H9 (cell line): ENCODE measurements around the gene DNLZ. TPM values are rescaled to one million over a fixed set of nuclear protein-coding genes. Genes with fewer than 3 reads are reported as not detected.

Experiments used
- DNase-seq: peaks from one replicate; pipeline ENCODE4 v3.0.0-alpha.2; 2017
- H2AFZ ChIP-seq: one replicate; pipeline ENCODE4 v1.6.1; 2013; ENCODE audit warnings: mild to moderate bottlenecking, low read length, control low read depth, moderate library complexity
- H2AK5ac ChIP-seq: 2 replicates; pipeline ENCODE4 v1.6.1; 2013; ENCODE audit warnings: low read length, control low read depth, mixed read lengths; ENCODE audit not compliant: insufficient read length
- H2BK120ac ChIP-seq: one replicate; pipeline ENCODE4 v1.6.1; 2013; ENCODE audit warnings: low read depth, mild to moderate bottlenecking, low read length, control low read depth, inconsistent platforms; ENCODE audit not compliant: poor library complexity, severe bottlenecking
- H2BK12ac ChIP-seq: 2 replicates; pipeline ENCODE4 v1.6.1; 2013; ENCODE audit warnings: low read length, control low read depth, mixed read lengths, low read depth; ENCODE audit not compliant: insufficient read length
- H2BK15ac ChIP-seq: 2 replicates; pipeline ENCODE4 v1.6.1; 2013; ENCODE audit warnings: low read depth, low read length, control low read depth
- H2BK20ac ChIP-seq: one replicate; pipeline ENCODE4 v1.6.1; 2013; ENCODE audit warnings: low read depth, mild to moderate bottlenecking, low read length, control low read depth, inconsistent platforms; ENCODE audit not compliant: poor library complexity, severe bottlenecking
- H2BK5ac ChIP-seq: 2 replicates; pipeline ENCODE4 v1.6.1; 2013; ENCODE audit warnings: low read length, control low read depth, mixed read lengths; ENCODE audit not compliant: insufficient read length
- H3K14ac ChIP-seq: 2 replicates; pipeline ENCODE4 v1.6.1; 2013; ENCODE audit warnings: low read length, control low read depth; ENCODE audit not compliant: insufficient read depth
- H3K18ac ChIP-seq: 2 replicates; pipeline ENCODE4 v1.6.1; 2013; ENCODE audit warnings: low read depth, mild to moderate bottlenecking, mixed read lengths, low read length, control low read depth; ENCODE audit not compliant: insufficient read length
- H3K23ac ChIP-seq: 2 replicates; pipeline ENCODE4 v1.6.1; 2013; ENCODE audit warnings: low read length, control low read depth, mixed read lengths, low read depth; ENCODE audit not compliant: insufficient read length
- H3K23me2 ChIP-seq: 2 replicates; pipeline ENCODE4 v1.6.1; 2013; ENCODE audit warnings: low read depth, mild to moderate bottlenecking, mixed read lengths, low read length, control low read depth; ENCODE audit not compliant: insufficient read length, poor library complexity, severe bottlenecking
- H3K27ac ChIP-seq: 2 replicates; pipeline ENCODE4 v1.5.1; 2013; ENCODE audit warnings: low read length, control low read depth, mixed read lengths, low read depth; ENCODE audit not compliant: insufficient read length
- H3K27me3 ChIP-seq: 2 replicates; pipeline ENCODE4 v1.6.1; 2013; ENCODE audit warnings: low read length, control low read depth, inconsistent platforms; ENCODE audit not compliant: insufficient read depth
- H3K4ac ChIP-seq: 2 replicates; pipeline ENCODE4 v1.6.1; 2013; ENCODE audit warnings: low read depth, mild to moderate bottlenecking, control low read depth, inconsistent platforms, low read length, moderate library complexity
- H3K4me1 ChIP-seq: 2 replicates; pipeline ENCODE4 v1.6.1; 2013; ENCODE audit warnings: low read length, control low read depth, inconsistent platforms; ENCODE audit not compliant: insufficient read depth
- H3K4me2 ChIP-seq: 2 replicates; pipeline ENCODE4 v1.6.1; 2013; ENCODE audit warnings: low read length, control low read depth, mixed read lengths; ENCODE audit not compliant: insufficient read length, insufficient read depth
- H3K56ac ChIP-seq: 2 replicates; pipeline ENCODE4 v1.6.1; 2013; ENCODE audit warnings: low read depth, mild to moderate bottlenecking, mixed read lengths, low read length, control low read depth; ENCODE audit not compliant: insufficient read length
- H3K79me1 ChIP-seq: 2 replicates; pipeline ENCODE4 v1.6.1; 2013; ENCODE audit warnings: low read depth, mild to moderate bottlenecking, moderate library complexity, low read length, control low read depth, inconsistent platforms; ENCODE audit not compliant: insufficient read depth, poor library complexity, severe bottlenecking
- H3K79me2 ChIP-seq: 2 replicates; pipeline ENCODE4 v1.6.1; 2013; ENCODE audit warnings: low read length, control low read depth, inconsistent platforms; ENCODE audit not compliant: insufficient read depth
- H3K9ac ChIP-seq: 2 replicates; pipeline ENCODE4 v1.6.1; 2013; ENCODE audit warnings: low read length, control low read depth, mixed read lengths; ENCODE audit not compliant: insufficient read length; ENCODE audit errors: extremely low read depth
- H3K9me3 ChIP-seq: one replicate; pipeline ENCODE4 v1.6.1; 2013; ENCODE audit warnings: low read depth, low read length, inconsistent platforms; ENCODE audit not compliant: control insufficient read depth
- H3T11ph ChIP-seq: one replicate; pipeline ENCODE4 v1.6.1; 2013; ENCODE audit warnings: mild to moderate bottlenecking, low read length, control low read depth, inconsistent platforms
- H4K20me1 ChIP-seq: one replicate; pipeline ENCODE4 v1.6.1; 2013; ENCODE audit not compliant: control insufficient read depth, insufficient read length, insufficient read depth
- H4K5ac ChIP-seq: 2 replicates; pipeline ENCODE4 v1.6.1; 2013; ENCODE audit warnings: low read depth, mild to moderate bottlenecking, mixed read lengths, low read length, control low read depth; ENCODE audit not compliant: insufficient read length
- H4K8ac ChIP-seq: replicated peaks from 2 replicates; pipeline ENCODE4 v1.6.1; 2013; ENCODE audit warnings: low read length, control low read depth, mixed read lengths, low read depth; ENCODE audit not compliant: insufficient read length
- H4K91ac ChIP-seq: 2 replicates; pipeline ENCODE4 v1.6.1; 2013; ENCODE audit warnings: low read depth, mild to moderate bottlenecking, moderate library complexity, mixed read lengths, low read length, control low read depth; ENCODE audit not compliant: insufficient read length
- H3K27ac Mint-ChIP-seq, 3 experiments: 2 replicates in 2 of 3; 3 replicates in 1 of 3; pipeline ENCODE4 v1.8.0; 2020 to 2021; ENCODE audit warnings: mixed read lengths in 3 of 3, mild to moderate bottlenecking in 1 of 3, moderate library complexity in 1 of 3
- H3K27me3 Mint-ChIP-seq: 2 replicates; pipeline ENCODE4 v1.8.0; 2021; ENCODE audit warnings: low read depth, mild to moderate bottlenecking, moderate library complexity, mixed read lengths
- H3K36me3 Mint-ChIP-seq, 3 experiments: 2 replicates in 2 of 3; 3 replicates in 1 of 3; pipeline ENCODE4 v1.8.0; 2020 to 2021; ENCODE audit warnings: low read depth in 3 of 3, mixed read lengths in 3 of 3; ENCODE audit not compliant: insufficient read depth in 1 of 3
- H3K4me1 Mint-ChIP-seq, 2 experiments: 2 replicates each; pipeline ENCODE4 v1.8.0; 2020; ENCODE audit warnings: mixed read lengths in 2 of 2
- H3K4me3 Mint-ChIP-seq, 2 experiments: 2 replicates in 1 of 2; 3 replicates in 1 of 2; pipeline ENCODE4 v1.8.0; 2020 to 2021; ENCODE audit warnings: mild to moderate bottlenecking in 2 of 2, mixed read lengths in 2 of 2, moderate library complexity in 1 of 2
- H3K9me3 Mint-ChIP-seq, 2 experiments: 2 replicates in 1 of 2; 3 replicates in 1 of 2; pipeline ENCODE4 v1.8.0; 2020; ENCODE audit warnings: mild to moderate bottlenecking in 2 of 2, mixed read lengths in 2 of 2, moderate library complexity in 1 of 2
- WGBS: extraction: QIAGEN DNeasy Blood & Tissue Kit; methylation state at CpG from one replicate; pipeline ENCODE4 v1.1.7; 2013; ENCODE audit warnings: missing lambda C conversion rate, low lambda C conversion rate, mixed read lengths; ENCODE audit not compliant: insufficient read length; ENCODE audit errors: extremely low coverage; 5-methylcytosine and 5-hydroxymethylcytosine counted together
- total RNA-seq: library from RNA; stranded (reverse); gene quantifications from 2 replicates; pipeline ENCODE4 v1.2.1, GENCODE V29; 2021
- TF ChIP-seq, protein P1 (sequence below): fragments of 200-600 bp; sonication (generic); conservative IDR thresholded peaks from 3 replicates; pipeline ENCODE4 v1.8.0; 2021; ENCODE audit warnings: antibody characterized with exemption, mild to moderate bottlenecking

The DNLZ gene
- total RNA-seq, 1 experiment from 2014 or later, result 24.8 TPM

GRCh38 chr9:136354592-136355085, 8.9 kb downstream of the DNLZ start:
- no peak overlapping the region for H3K14ac ChIP-seq
- no peaks in the 10 kb centered on the region for H3K9me3 ChIP-seq
- no peak overlapping the region for H3K27ac Mint-ChIP-seq
- H3K36me3 Mint-ChIP-seq, result peaks cover 0 to 3% (median 0%) of the 10 kb centered on the region in 3 experiments; a peak in 1 of 7 replicates
- no peak for DNase-seq
- H3K23me2 ChIP-seq, result no peaks in the 10 kb centered on the region
- no peaks in the 10 kb centered on the region for H3K79me2 ChIP-seq
- H3K27me3 ChIP-seq, result no peaks in the 10 kb centered on the region
- no peak overlapping the region for H2BK12ac ChIP-seq
- H2AK5ac ChIP-seq, result no peak overlapping the region
- H4K20me1 ChIP-seq, result no peaks in the 10 kb centered on the region
- no peak overlapping the region for H3K23ac ChIP-seq
- H3K9ac ChIP-seq, result no peak overlapping the region
- H3K9me3 Mint-ChIP-seq, result no peaks in the 10 kb centered on the region
- no peak overlapping the region for H3K4ac ChIP-seq
- no peak overlapping the region for H2BK15ac ChIP-seq
- H3K18ac ChIP-seq, result no peak overlapping the region
- no peaks in the 10 kb centered on the region for H3K79me1 ChIP-seq
- no peak overlapping the region for H4K5ac ChIP-seq
- no peaks in the 10 kb centered on the region; a peak in 1 of 4 replicates for H3K4me1 Mint-ChIP-seq
- H3T11ph ChIP-seq, result no peak overlapping the region
- H4K91ac ChIP-seq, result no peak overlapping the region
- no peak overlapping the region for H3K56ac ChIP-seq
- no CpG with 5 or more reads among the region's 17 CpGs for WGBS
- H3K27ac ChIP-seq, result no peak overlapping the region
- H3K4me3 Mint-ChIP-seq, result no peak overlapping the region
- TF ChIP-seq, protein P1, sequence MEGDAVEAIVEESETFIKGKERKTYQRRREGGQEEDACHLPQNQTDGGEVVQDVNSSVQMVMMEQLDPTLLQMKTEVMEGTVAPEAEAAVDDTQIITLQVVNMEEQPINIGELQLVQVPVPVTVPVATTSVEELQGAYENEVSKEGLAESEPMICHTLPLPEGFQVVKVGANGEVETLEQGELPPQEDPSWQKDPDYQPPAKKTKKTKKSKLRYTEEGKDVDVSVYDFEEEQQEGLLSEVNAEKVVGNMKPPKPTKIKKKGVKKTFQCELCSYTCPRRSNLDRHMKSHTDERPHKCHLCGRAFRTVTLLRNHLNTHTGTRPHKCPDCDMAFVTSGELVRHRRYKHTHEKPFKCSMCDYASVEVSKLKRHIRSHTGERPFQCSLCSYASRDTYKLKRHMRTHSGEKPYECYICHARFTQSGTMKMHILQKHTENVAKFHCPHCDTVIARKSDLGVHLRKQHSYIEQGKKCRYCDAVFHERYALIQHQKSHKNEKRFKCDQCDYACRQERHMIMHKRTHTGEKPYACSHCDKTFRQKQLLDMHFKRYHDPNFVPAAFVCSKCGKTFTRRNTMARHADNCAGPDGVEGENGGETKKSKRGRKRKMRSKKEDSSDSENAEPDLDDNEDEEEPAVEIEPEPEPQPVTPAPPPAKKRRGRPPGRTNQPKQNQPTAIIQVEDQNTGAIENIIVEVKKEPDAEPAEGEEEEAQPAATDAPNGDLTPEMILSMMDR, result no peak
- no peak overlapping the region for H4K8ac ChIP-seq
- no peak overlapping the region for H2BK120ac ChIP-seq
- no peaks in the 10 kb centered on the region for H3K27me3 Mint-ChIP-seq
- no peaks in the 10 kb centered on the region for H3K4me1 ChIP-seq
- H2BK20ac ChIP-seq, result no peak overlapping the region
- H2BK5ac ChIP-seq, result no peak overlapping the region
- no peak overlapping the region for H2AFZ ChIP-seq
- H3K4me2 ChIP-seq, result no peak overlapping the region
